ENCODE data around the gene CCSER1. TPM values are rescaled to one million over a fixed set of nuclear protein-coding genes. Genes with fewer than 3 reads are reported as not detected.

Gene CCSER1
- total RNA-seq, 1 experiment from 2014 or later: 5.9 TPM

DNA sequence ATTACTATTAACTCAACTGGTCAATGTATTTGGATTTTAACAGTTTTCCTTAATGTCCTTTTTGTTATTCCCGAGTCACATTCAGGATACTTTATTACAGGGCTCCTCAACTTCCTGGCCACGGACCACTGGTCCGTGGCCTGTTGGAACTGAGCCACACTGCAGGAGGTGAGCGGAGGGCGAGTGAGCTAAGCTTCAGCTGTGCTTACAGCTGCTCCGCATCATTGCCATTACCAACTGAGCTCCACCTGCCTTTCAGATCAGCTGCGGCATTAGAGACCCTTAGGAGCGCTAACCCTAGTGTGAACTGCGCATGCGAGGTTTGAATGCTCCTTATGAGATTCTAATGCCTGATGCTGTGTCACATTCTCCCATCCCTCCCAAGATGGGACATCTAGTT lies 591.7 kb downstream of the CCSER1 start:
- Histone ChIP-seq H3F3A (ENCODE audit: insufficient read depth, low read depth) (no peaks in the 10 kb centered on the region), H3K79me2 (ENCODE audit: low read depth) (no peaks in the 10 kb centered on the region), H3K9me3 (ENCODE audit: insufficient read depth, low read depth) (no peaks in the 10 kb centered on the region), H3K27ac (no peak overlapping the region), H4K20me1 (ENCODE audit: insufficient read depth) (no peaks in the 10 kb centered on the region), H3K27me3 (ENCODE audit: insufficient read depth, low read depth) (no peaks in the 10 kb centered on the region), H3K4me3 (no peak overlapping the region), H3K4me1 (replicated peaks; ENCODE audit: insufficient read depth) (no peaks in the 10 kb centered on the region), H3K9me2 (ENCODE audit: insufficient read depth) (no peaks in the 10 kb centered on the region), H2AFZ (no peak overlapping the region), H3K36me3 (ENCODE audit: low read depth) (no peaks in the 10 kb centered on the region), H3K4me2 (no peak overlapping the region)
- TF ChIP-seq, protein P1, sequence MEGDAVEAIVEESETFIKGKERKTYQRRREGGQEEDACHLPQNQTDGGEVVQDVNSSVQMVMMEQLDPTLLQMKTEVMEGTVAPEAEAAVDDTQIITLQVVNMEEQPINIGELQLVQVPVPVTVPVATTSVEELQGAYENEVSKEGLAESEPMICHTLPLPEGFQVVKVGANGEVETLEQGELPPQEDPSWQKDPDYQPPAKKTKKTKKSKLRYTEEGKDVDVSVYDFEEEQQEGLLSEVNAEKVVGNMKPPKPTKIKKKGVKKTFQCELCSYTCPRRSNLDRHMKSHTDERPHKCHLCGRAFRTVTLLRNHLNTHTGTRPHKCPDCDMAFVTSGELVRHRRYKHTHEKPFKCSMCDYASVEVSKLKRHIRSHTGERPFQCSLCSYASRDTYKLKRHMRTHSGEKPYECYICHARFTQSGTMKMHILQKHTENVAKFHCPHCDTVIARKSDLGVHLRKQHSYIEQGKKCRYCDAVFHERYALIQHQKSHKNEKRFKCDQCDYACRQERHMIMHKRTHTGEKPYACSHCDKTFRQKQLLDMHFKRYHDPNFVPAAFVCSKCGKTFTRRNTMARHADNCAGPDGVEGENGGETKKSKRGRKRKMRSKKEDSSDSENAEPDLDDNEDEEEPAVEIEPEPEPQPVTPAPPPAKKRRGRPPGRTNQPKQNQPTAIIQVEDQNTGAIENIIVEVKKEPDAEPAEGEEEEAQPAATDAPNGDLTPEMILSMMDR (conservative IDR thresholded peaks at IDR 0.05): no peak
- no peak for TF ChIP-seq EZH2 (IDR thresholded peaks at IDR 0.05; ENCODE audit: low read depth)
- ChIA-PET CTCF (no interaction called here), POLR2A (ENCODE audit: unreplicated experiment) (no interaction called here)
- no TSS peak for BruUV-seq (replicated peaks)
- no peak for DNase-seq
- intact Hi-C loops (cut with micrococcal nuclease; ENCODE audit: unreplicated experiment): no loop called here

DNA sequence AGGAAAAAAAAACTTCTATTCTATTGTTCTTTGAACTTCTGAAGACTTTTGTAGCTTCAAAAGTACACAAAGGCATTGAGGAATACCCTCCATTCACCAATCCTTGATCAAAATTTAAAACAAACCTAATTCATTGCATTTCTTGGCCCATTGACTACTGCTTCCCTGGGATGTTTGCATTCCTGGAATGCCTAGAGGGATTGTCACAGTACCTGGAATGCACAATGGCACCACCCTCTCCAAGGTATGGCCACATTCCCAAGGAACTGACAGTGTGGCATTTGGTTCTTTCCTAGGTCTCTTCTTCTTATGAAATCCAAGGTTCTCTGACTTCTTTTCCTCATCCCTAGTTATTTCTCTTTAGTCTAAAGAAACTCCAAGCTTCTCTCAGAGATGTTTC lies 600.7 kb downstream of the CCSER1 start:
- peak overlapping the region; percentile 28; the same call in 1 of the 2 replicates for H3K4me2 ChIP-seq
- H3K4me1 ChIP-seq (replicated peaks; ENCODE audit: insufficient read depth): peaks cover 14% of the 10 kb centered on the region
- ChIA-PET CTCF (interaction anchor here (0.5 kb wide), 1 partner anchor 21 kb away, joined by 3 read pairs; no protein-coding TSS in a partner anchor), POLR2A (ENCODE audit: unreplicated experiment) (interaction anchor here (0.6 kb wide), 1 partner anchor 1098 kb away, joined by 4 read pairs; no protein-coding TSS in a partner anchor)
- no peak overlapping the region for H2AFZ ChIP-seq
- peak; percentile 42 to 50 for DNase-seq
- no peaks in the 10 kb centered on the region for H3K27me3 ChIP-seq (ENCODE audit: insufficient read depth, low read depth)
- no peaks in the 10 kb centered on the region for H3K79me2 ChIP-seq (ENCODE audit: low read depth)
- TF ChIP-seq, protein P1 (conservative IDR thresholded peaks at IDR 0.05): no peak
- no peak for TF ChIP-seq EZH2 (IDR thresholded peaks at IDR 0.05; ENCODE audit: low read depth)
- H3K4me3 ChIP-seq: no peak overlapping the region
- no peaks in the 10 kb centered on the region for H4K20me1 ChIP-seq (ENCODE audit: insufficient read depth)
- BruUV-seq (replicated peaks): no TSS peak
- intact Hi-C loops (cut with micrococcal nuclease; ENCODE audit: unreplicated experiment): no loop called here
- no peaks in the 10 kb centered on the region for H3K36me3 ChIP-seq (ENCODE audit: low read depth)
- peak overlapping the region; percentile 26; the same call in 1 of the 2 replicates for H3K27ac ChIP-seq
- peaks cover 2% of the 10 kb centered on the region; the same call in 1 of the 2 replicates for H3K9me3 ChIP-seq (ENCODE audit: insufficient read depth, low read depth)
- H3F3A ChIP-seq (ENCODE audit: insufficient read depth, low read depth): no peaks in the 10 kb centered on the region
- H3K9me2 ChIP-seq (ENCODE audit: insufficient read depth): no peaks in the 10 kb centered on the region

DNA sequence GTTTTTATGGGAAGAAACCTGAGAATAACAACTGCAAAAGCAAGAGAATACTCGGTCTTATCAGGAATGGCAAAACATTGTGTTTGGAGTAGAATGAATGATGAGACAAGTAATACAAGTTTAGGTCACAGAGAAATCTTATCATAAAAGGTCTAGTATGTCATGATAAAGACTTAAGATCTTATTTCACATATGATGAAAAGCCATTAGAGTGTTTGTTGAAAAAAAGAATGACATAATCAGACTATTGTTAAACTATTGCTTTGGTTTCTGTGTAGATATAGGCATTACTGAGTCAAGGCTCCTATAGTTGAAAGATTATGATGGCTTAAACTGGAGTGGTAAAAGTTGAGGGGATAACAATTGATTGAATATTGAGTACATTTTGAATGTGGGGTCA lies 603.6 kb downstream of the CCSER1 start:
- Histone ChIP-seq H3K9me3 (ENCODE audit: insufficient read depth, low read depth) (peaks cover 2% of the 10 kb centered on the region; the same call in 1 of the 2 replicates), H3K27me3 (ENCODE audit: insufficient read depth, low read depth) (no peaks in the 10 kb centered on the region), H3K4me2 (no peak overlapping the region), H3K9me2 (ENCODE audit: insufficient read depth) (no peaks in the 10 kb centered on the region), H3F3A (ENCODE audit: insufficient read depth, low read depth) (no peaks in the 10 kb centered on the region), H2AFZ (no peak overlapping the region), H3K27ac (no peak overlapping the region), H3K4me1 (replicated peaks; ENCODE audit: insufficient read depth) (peaks cover 14% of the 10 kb centered on the region), H4K20me1 (ENCODE audit: insufficient read depth) (no peaks in the 10 kb centered on the region), H3K36me3 (ENCODE audit: low read depth) (no peaks in the 10 kb centered on the region), H3K79me2 (ENCODE audit: low read depth) (no peaks in the 10 kb centered on the region), H3K4me3 (no peak overlapping the region)
- intact Hi-C loops (cut with micrococcal nuclease; ENCODE audit: unreplicated experiment): no loop called here
- ChIA-PET POLR2A (ENCODE audit: unreplicated experiment) (no interaction called here), CTCF (no interaction called here)
- no peak for DNase-seq
- no TSS peak for BruUV-seq (replicated peaks)
- no peak for TF ChIP-seq EZH2 (IDR thresholded peaks at IDR 0.05; ENCODE audit: low read depth)
- TF ChIP-seq, protein P1 (conservative IDR thresholded peaks at IDR 0.05): no peak

Measured in PC-9 (cell line).